GM12878 (cell line): ENCODE results near the gene PPP1R9B. TPM values are rescaled to one million over a fixed set of nuclear protein-coding genes. Genes with fewer than 3 reads are reported as not detected.

Experiments
- ATAC-seq: fragments of 200-7000 bp; cut with Tn5 transposase; 3 replicates; pipeline ENCODE4 v1.9.1; 2020; ENCODE audit warnings: mild to moderate bottlenecking, moderate library complexity
- BruUV-seq: library from RNA; stranded (reverse); fragments of 400-500 nt; replicated peaks from 2 replicates; lab custom pipeline; 2021; lab: Mats Ljungman, UMichigan
- CTCF ChIA-PET: fragments of 300-600 bp; sonication (Branson Sonifier 250); formaldehyde crosslinking; extraction: SDS; loops from one replicate; lab custom pipeline; 2021; ENCODE audit warnings: inconsistent platforms; lab: Yijun Ruan, JAX
- POLR2A ChIA-PET: fragments of 350-600 bp; formaldehyde crosslinking; extraction: SDS; loops from one replicate; lab custom pipeline; 2021; ENCODE audit warnings: inconsistent platforms; lab: Charles Lee
- RAD21 ChIA-PET: fragments of 300-600 bp; sonication (Branson Sonifier 250); formaldehyde crosslinking; loops from one replicate; lab custom pipeline; 2023; ENCODE audit warnings: antibody characterized with exemption; ENCODE audit not compliant: unreplicated experiment; lab: Charles Lee
- SMC1A ChIA-PET: fragments of 300-600 bp; sonication (Branson Sonifier 250); formaldehyde crosslinking; loops from one replicate; lab custom pipeline; 2023; ENCODE audit not compliant: unreplicated experiment, uncharacterized antibody; lab: Charles Lee
- DNase-seq: peaks from one replicate; pipeline ENCODE4 v3.0.0-alpha.2; 2011; ENCODE audit warnings: low read depth, low spot score
- FAIRE-seq: peaks from 3 replicates; lab custom pipeline; 2011; peaks lifted over from hg19 to GRCh38; lab: Jason Lieb, UNC
- H2AFZ ChIP-seq: 2 replicates; pipeline ENCODE4 v1.6.0; 2011; ENCODE audit warnings: low read depth, low read length, control low read depth; ENCODE audit not compliant: control insufficient read depth
- H3K27ac ChIP-seq: 2 replicates; pipeline ENCODE4 v1.5.1; 2011; ENCODE audit warnings: control low read depth; ENCODE audit not compliant: control insufficient read depth, insufficient read depth
- H3K27me3 ChIP-seq, 2 experiments: replicated peaks in 1 of 2; 2 replicates each; pipeline versions ENCODE4 v1.6.0 to v1.6.1; 2011; ENCODE audit warnings: low read length in 1 of 2; ENCODE audit not compliant: control insufficient read depth in 2 of 2, insufficient read depth in 2 of 2
- H3K36me3 ChIP-seq, 2 experiments: 2 replicates each; pipeline ENCODE4 v1.5.1; 2011; ENCODE audit warnings: low read length in 1 of 2; ENCODE audit not compliant: control insufficient read depth in 2 of 2, insufficient read depth in 2 of 2
- H3K4me1 ChIP-seq: 2 replicates; pipeline ENCODE4 v1.6.1; 2011; ENCODE audit warnings: mild to moderate bottlenecking, low read length, moderate library complexity, mixed read lengths; ENCODE audit not compliant: control insufficient read depth, insufficient read depth
- H3K4me2 ChIP-seq: 2 replicates; pipeline ENCODE4 v1.6.0; 2011; ENCODE audit warnings: control low read depth; ENCODE audit not compliant: control insufficient read depth, insufficient read depth
- H3K4me3 ChIP-seq: fragments of 200-600 bp; sonication (generic); 2 replicates; pipeline ENCODE4 v1.5.1; 2016
- H3K79me2 ChIP-seq: 2 replicates; pipeline ENCODE4 v1.6.0; 2011; ENCODE audit warnings: low read length; ENCODE audit not compliant: control insufficient read depth, insufficient read depth
- H3K9ac ChIP-seq: 2 replicates; pipeline ENCODE4 v1.8.0; 2011; ENCODE audit warnings: low read length, control low read depth, mixed read lengths; ENCODE audit not compliant: control insufficient read depth, insufficient read depth
- H3K9me3 ChIP-seq: replicated peaks from 3 replicates; pipeline ENCODE4 v1.5.1; 2011; ENCODE audit warnings: mild to moderate bottlenecking, low read length; ENCODE audit not compliant: control insufficient read depth, insufficient read depth
- H4K20me1 ChIP-seq: 2 replicates; pipeline ENCODE4 v1.6.0; 2011; ENCODE audit not compliant: control insufficient read depth, insufficient read depth
- ASH2L ChIP-seq: fragments of 300-600, 200-600 bp; sonication (generic); IDR thresholded peaks from 2 replicates; pipeline ENCODE4 v1.6.1; 2017; ENCODE audit warnings: low read depth, mild to moderate bottlenecking, borderline replicate concordance
- CREB1 ChIP-seq: IDR thresholded peaks from 2 replicates; pipeline ENCODE4 v1.6.1; 2012; ENCODE audit warnings: low read depth, mild to moderate bottlenecking, inconsistent platforms
- GABPA ChIP-seq: IDR thresholded peaks from 2 replicates; pipeline ENCODE4 v1.6.1; 2014; ENCODE audit warnings: antibody characterized with exemption, low read depth, mild to moderate bottlenecking, inconsistent platforms
- KLF5 ChIP-seq: fragments of 450-650 bp; IDR thresholded peaks from 2 replicates; pipeline ENCODE4 v1.6.1; 2014; ENCODE audit warnings: mild to moderate bottlenecking; ENCODE audit not compliant: partially characterized antibody
- LARP7 ChIP-seq: fragments of 450-650 bp; IDR thresholded peaks from 2 replicates; pipeline ENCODE4 v1.6.1; 2017; ENCODE audit warnings: mild to moderate bottlenecking
- NFXL1 ChIP-seq: fragments of 450-650 bp; IDR thresholded peaks from 2 replicates; pipeline ENCODE4 v1.6.1; 2017; ENCODE audit warnings: antibody characterized with exemption, mild to moderate bottlenecking, borderline replicate concordance
- PAX5 ChIP-seq: IDR thresholded peaks from 2 replicates; pipeline ENCODE4 v1.6.1; 2011; ENCODE audit warnings: low read depth, low read length, borderline replicate concordance
- POLR2AphosphoS2 ChIP-seq: IDR thresholded peaks from 2 replicates; pipeline ENCODE4 v1.6.1; 2011; ENCODE audit warnings: low read depth, mild to moderate bottlenecking, low read length, improper control_type of control experiment, moderate library complexity
- TCF3 ChIP-seq: IDR thresholded peaks from 2 replicates; pipeline ENCODE4 v1.6.1; 2012; ENCODE audit warnings: low read depth, mild to moderate bottlenecking, low read length, borderline replicate concordance; ENCODE audit not compliant: insufficient read depth
- YBX1 ChIP-seq: fragments of 450-650 bp; IDR thresholded peaks from 2 replicates; pipeline ENCODE4 v1.6.1; 2016; ENCODE audit warnings: antibody characterized with exemption
- ZNF207 ChIP-seq: fragments of 450-650 bp; IDR thresholded peaks from 2 replicates; pipeline ENCODE4 v1.6.1; 2014; ENCODE audit warnings: antibody characterized with exemption, mild to moderate bottlenecking, borderline replicate concordance
- WGBS: methylation state at CpG from one replicate; pipeline ENCODE4 v1.1.6; 2016; ENCODE audit warnings: low lambda C conversion rate; ENCODE audit not compliant: insufficient replicate concordance, insufficient coverage; ENCODE audit errors: missing lambda C conversion rate; 5-methylcytosine and 5-hydroxymethylcytosine counted together
- in situ Hi-C: fragments of 300-500 bp; cut with MboI; formaldehyde crosslinking; loops from 9 replicates; pipeline ENCODE4 v1.14.3; 2018; ENCODE audit warnings: mixed read lengths
- intact Hi-C: fragments of 100-400 bp; cut with micrococcal nuclease; formaldehyde crosslinking; loops from one replicate; pipeline ENCODE4 v1.14.2; 2022; ENCODE audit not compliant: unreplicated experiment
- polyA plus RNA-seq, 11 experiments: library from polyadenylated mRNA; depleted of rRNA in 4 of 11; unstranded in 6 of 11; stranded (reverse) in 5 of 11; fragments of >200 nt; fragmentation: Nextera tagmentation in 4 of 11; fragmentation: Illumina TruSeq in 1 of 11; extraction: Ambion mirVana in 4 of 11; extraction: Trizol in 1 of 11; gene quantifications; 1 replicate in 1 of 11; 2 replicates in 10 of 11; pipeline versions ENCODE4 v1.2.1 to v1.2.3, GENCODE V29; 2011 to 2016; ENCODE audit warnings: inconsistent platforms in 2 of 11, missing spikeins in 2 of 11, low read depth in 1 of 11
- total RNA-seq, 4 experiments: library from RNA; depleted of rRNA in 3 of 4; stranded (reverse); fragments of >200 nt in 3 of 4; fragmentation: Illumina TruSeq in 1 of 4; extraction: Trizol in 1 of 4; gene quantifications; 2 replicates each; pipeline versions ENCODE4 v1.2.1 to v1.2.3, GENCODE V29; 2013 to 2021
- TF ChIP-seq, protein P1 (sequence below): fragments of 450-650 bp; formaldehyde crosslinking; IDR thresholded peaks from 2 replicates; pipeline ENCODE4 v1.5.0; 2022; ENCODE audit warnings: mild to moderate bottlenecking, missing genetic modification characterization
- TF ChIP-seq, protein P2 (sequence below): fragments of 450-650 bp; conservative IDR thresholded peaks from 2 replicates; pipeline ENCODE4 v1.6.1; 2017; ENCODE audit warnings: mild to moderate bottlenecking, moderate library complexity
- TF ChIP-seq, protein P3 (sequence below): IDR thresholded peaks from 2 replicates; pipeline ENCODE4 v1.6.1; 2011; ENCODE audit warnings: borderline replicate concordance, low read depth, mild to moderate bottlenecking, moderate library complexity, mixed read lengths, low read length; ENCODE audit not compliant: insufficient read depth; ENCODE audit errors: extremely low read length

The PPP1R9B gene
- total and polyA plus RNA-seq, 10 of the 15 experiments (the other 5 are each of a cell fraction or from before 2014, with no cell fraction given): 0.20 to 107 (median 37.5) TPM

DNA sequence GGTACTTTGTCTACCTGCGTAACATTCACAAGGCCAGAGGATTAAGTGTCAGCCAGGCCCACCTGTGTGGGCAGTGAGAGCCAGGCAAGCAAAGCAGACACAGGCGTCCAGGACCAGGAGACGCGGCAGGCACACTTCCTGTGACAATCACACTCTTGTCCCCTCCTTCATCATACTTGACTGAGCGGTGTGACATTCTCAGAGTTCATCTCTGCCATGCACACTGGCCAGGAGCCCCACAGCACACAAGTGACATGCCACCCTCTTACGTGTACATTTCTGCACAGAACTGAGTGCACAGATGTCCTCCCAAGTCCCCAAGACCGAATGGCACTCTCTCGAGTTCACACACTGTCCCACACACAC lies 8.7 kb downstream of the PPP1R9B start:
- SMC1A ChIA-PET: interaction anchor here (1.2 to 3.7 kb wide), 3 partner anchors 11 to 22 kb away, joined by 4 to 29 read pairs (median 4); no protein-coding TSS in a partner anchor
- in situ Hi-C loops: no loop called here
- no TSS peak for BruUV-seq
- POLR2A ChIA-PET: interaction anchor here (1.2 to 1.8 kb wide), 2 partner anchors 20 to 46 kb away, joined by 3 to 5 read pairs; no protein-coding TSS in a partner anchor
- FAIRE-seq (no peak), ATAC-seq (no peak), DNase-seq (no peak)
- H3K79me2 ChIP-seq: peaks cover 50% of the 10 kb centered on the region
- RAD21 ChIA-PET: interaction anchor here (0.7 to 0.9 kb wide), 2 partner anchors 19 to 27 kb away, joined by 3 read pairs; no protein-coding TSS in a partner anchor
- H4K20me1 ChIP-seq: peaks cover 22% of the 10 kb centered on the region
- 0 out of 2 replicates have a peak overlapping the region, but pooled peaks have one; percentile 5 for H3K4me2 ChIP-seq
- H3K4me1 ChIP-seq: peaks cover 52% of the 10 kb centered on the region
- WGBS: 25% methylated on average over 8 of the region's 8 CpGs
- TF ChIP-seq LARP7 (no peak), KLF5 (no peak), ZNF207 (no peak), CREB1 (no peak), GABPA (no peak), ASH2L (no peak), PAX5 (no peak), NFXL1 (no peak), POLR2AphosphoS2 (no peak), YBX1 (no peak), TCF3 (no peak)
- TF ChIP-seq, protein P1, sequence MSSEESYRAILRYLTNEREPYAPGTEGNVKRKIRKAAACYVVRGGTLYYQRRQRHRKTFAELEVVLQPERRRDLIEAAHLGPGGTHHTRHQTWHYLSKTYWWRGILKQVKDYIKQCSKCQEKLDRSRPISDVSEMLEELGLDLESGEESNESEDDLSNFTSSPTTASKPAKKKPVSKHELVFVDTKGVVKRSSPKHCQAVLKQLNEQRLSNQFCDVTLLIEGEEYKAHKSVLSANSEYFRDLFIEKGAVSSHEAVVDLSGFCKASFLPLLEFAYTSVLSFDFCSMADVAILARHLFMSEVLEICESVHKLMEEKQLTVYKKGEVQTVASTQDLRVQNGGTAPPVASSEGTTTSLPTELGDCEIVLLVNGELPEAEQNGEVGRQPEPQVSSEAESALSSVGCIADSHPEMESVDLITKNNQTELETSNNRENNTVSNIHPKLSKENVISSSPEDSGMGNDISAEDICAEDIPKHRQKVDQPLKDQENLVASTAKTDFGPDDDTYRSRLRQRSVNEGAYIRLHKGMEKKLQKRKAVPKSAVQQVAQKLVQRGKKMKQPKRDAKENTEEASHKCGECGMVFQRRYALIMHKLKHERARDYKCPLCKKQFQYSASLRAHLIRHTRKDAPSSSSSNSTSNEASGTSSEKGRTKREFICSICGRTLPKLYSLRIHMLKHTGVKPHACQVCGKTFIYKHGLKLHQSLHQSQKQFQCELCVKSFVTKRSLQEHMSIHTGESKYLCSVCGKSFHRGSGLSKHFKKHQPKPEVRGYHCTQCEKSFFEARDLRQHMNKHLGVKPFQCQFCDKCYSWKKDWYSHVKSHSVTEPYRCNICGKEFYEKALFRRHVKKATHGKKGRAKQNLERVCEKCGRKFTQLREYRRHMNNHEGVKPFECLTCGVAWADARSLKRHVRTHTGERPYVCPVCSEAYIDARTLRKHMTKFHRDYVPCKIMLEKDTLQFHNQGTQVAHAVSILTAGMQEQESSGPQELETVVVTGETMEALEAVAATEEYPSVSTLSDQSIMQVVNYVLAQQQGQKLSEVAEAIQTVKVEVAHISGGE (CRISPR knock-in tag): no peak
- TF ChIP-seq, protein P2, sequence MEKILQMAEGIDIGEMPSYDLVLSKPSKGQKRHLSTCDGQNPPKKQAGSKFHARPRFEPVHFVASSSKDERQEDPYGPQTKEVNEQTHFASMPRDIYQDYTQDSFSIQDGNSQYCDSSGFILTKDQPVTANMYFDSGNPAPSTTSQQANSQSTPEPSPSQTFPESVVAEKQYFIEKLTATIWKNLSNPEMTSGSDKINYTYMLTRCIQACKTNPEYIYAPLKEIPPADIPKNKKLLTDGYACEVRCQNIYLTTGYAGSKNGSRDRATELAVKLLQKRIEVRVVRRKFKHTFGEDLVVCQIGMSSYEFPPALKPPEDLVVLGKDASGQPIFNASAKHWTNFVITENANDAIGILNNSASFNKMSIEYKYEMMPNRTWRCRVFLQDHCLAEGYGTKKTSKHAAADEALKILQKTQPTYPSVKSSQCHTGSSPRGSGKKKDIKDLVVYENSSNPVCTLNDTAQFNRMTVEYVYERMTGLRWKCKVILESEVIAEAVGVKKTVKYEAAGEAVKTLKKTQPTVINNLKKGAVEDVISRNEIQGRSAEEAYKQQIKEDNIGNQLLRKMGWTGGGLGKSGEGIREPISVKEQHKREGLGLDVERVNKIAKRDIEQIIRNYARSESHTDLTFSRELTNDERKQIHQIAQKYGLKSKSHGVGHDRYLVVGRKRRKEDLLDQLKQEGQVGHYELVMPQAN: no peak
- TF ChIP-seq, protein P3, sequence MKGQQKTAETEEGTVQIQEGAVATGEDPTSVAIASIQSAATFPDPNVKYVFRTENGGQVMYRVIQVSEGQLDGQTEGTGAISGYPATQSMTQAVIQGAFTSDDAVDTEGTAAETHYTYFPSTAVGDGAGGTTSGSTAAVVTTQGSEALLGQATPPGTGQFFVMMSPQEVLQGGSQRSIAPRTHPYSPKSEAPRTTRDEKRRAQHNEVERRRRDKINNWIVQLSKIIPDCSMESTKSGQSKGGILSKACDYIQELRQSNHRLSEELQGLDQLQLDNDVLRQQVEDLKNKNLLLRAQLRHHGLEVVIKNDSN: no peak
- H2AFZ ChIP-seq: no peak overlapping the region
- CTCF ChIA-PET: interaction anchor here (1.0 to 6.9 kb wide), 9 partner anchors 10 to 47 kb away, joined by 3 to 87 read pairs (median 9); partner anchors contain the start of genes PPP1R9B and SGCA
- no peaks in the 10 kb centered on the region for H3K27me3 ChIP-seq
- peaks cover 64 to 77% of the 10 kb centered on the region in 2 experiments for H3K36me3 ChIP-seq
- H3K4me3 ChIP-seq: peak overlapping the region; percentile 27; the same call in 1 of the 2 replicates
- no peak overlapping the region for H3K27ac ChIP-seq
- no peak overlapping the region for H3K9ac ChIP-seq
- intact Hi-C loops: no loop called here
- H3K9me3 ChIP-seq: no peaks in the 10 kb centered on the region
